ENCODE data around the gene STK4. TPM values are rescaled to one million over a fixed set of nuclear protein-coding genes. Genes with fewer than 3 reads are reported as not detected.

STK4 gene
- total RNA-seq, 1 experiment from 2014 or later: 52.7 TPM

- ChIA-PET CTCF (no interaction called here), POLR2A (ENCODE audit: low non-redundant PET) (no interaction called here)
- no peak for DNase-seq (ENCODE audit: low spot score)
- no peaks in the 10 kb centered on the region for H3K4me1 ChIP-seq (ENCODE audit: insufficient read depth, low read length, poor library complexity, severe bottlenecking)
- intact Hi-C loops (cut with micrococcal nuclease; ENCODE audit: unreplicated experiment): no loop called here
- no TSS peak for BruUV-seq (replicated peaks)
- no peak overlapping the region for H3K4me3 ChIP-seq (ENCODE audit: low read depth, low read length, poor library complexity, severe bottlenecking)
- TF ChIP-seq EZH2 (IDR thresholded peaks at IDR 0.05; ENCODE audit: borderline replicate concordance, low read depth, low read length, poor library complexity, severe bottlenecking) (no peak), CTCF (conservative IDR thresholded peaks at IDR 0.05; ENCODE audit: low read depth, low read length) (no peak)
- H3K27me3 ChIP-seq (replicated peaks; ENCODE audit: insufficient read depth, low read depth, low read length, poor library complexity): no peaks in the 10 kb centered on the region
- peaks cover 12% of the 10 kb centered on the region for H3K36me3 ChIP-seq (ENCODE audit: insufficient read depth, low read length, poor library complexity, severe bottlenecking)
- H3K9me3 ChIP-seq (ENCODE audit: low read depth, low read length, poor library complexity, severe bottlenecking): no peaks in the 10 kb centered on the region
- no peak overlapping the region for H3K27ac ChIP-seq (ENCODE audit: low read depth, low read length, poor library complexity, severe bottlenecking)
Observed at GRCh38 chr20:45008521-45009049, 42.3 kb downstream of the STK4 start.

GRCh38 chr20:45010399-45010828, 44.1 kb downstream of the STK4 start:
- DNase-seq (ENCODE audit: low spot score): no peak
- BruUV-seq (replicated peaks): no TSS peak
- Histone ChIP-seq H3K27me3 (replicated peaks; ENCODE audit: insufficient read depth, low read depth, low read length, poor library complexity) (no peaks in the 10 kb centered on the region), H3K9me3 (ENCODE audit: low read depth, low read length, poor library complexity, severe bottlenecking) (no peaks in the 10 kb centered on the region), H3K4me1 (ENCODE audit: insufficient read depth, low read length, poor library complexity, severe bottlenecking) (no peaks in the 10 kb centered on the region), H3K27ac (ENCODE audit: low read depth, low read length, poor library complexity, severe bottlenecking) (no peak overlapping the region), H3K4me3 (ENCODE audit: low read depth, low read length, poor library complexity, severe bottlenecking) (no peak overlapping the region), H3K36me3 (ENCODE audit: insufficient read depth, low read length, poor library complexity, severe bottlenecking) (peaks cover 12% of the 10 kb centered on the region)
- POLR2A ChIA-PET (ENCODE audit: low non-redundant PET): interaction anchor here (0.6 kb wide), 1 partner anchor 14 kb away, joined by 3 read pairs; no protein-coding TSS in a partner anchor
- TF ChIP-seq CTCF (conservative IDR thresholded peaks at IDR 0.05; ENCODE audit: low read depth, low read length) (no peak), EZH2 (IDR thresholded peaks at IDR 0.05; ENCODE audit: borderline replicate concordance, low read depth, low read length, poor library complexity, severe bottlenecking) (no peak)
- CTCF ChIA-PET: interaction anchor here (1.0 to 1.5 kb wide), 4 partner anchors 85 to 426 kb away, joined by 3 to 6 read pairs (median 4); no protein-coding TSS in a partner anchor
- intact Hi-C loops (cut with micrococcal nuclease; ENCODE audit: unreplicated experiment): loop anchor here (2.0 to 5.0 kb wide), 3 partner anchors 82 to 300 kb away; no protein-coding TSS in a partner anchor

DNA sequence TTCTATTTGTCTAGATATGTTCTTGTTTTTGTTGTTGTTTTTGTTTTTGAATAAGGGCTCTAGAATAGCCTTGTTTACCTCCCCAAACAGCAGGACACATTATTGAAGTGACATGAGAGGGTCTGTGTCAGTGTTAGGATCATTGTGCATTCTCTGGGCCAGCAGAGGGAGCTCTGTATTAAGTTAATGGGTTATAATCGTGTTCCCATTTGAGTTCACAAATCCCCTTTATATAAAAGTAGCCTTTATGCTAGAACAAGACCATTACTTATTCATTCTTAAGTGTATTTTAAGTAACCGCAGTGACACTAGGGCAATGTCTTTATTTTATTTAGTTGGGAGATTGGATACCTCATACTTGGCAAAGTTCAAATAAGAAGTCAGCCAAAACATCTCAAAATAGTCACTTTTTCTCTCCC, 44.8 kb downstream of the STK4 start:
- BruUV-seq (replicated peaks): no TSS peak
- peak; percentile 74 for DNase-seq (ENCODE audit: low spot score)
- Histone ChIP-seq H3K4me3 (ENCODE audit: low read depth, low read length, poor library complexity, severe bottlenecking) (no peak overlapping the region), H3K27me3 (replicated peaks; ENCODE audit: insufficient read depth, low read depth, low read length, poor library complexity) (no peaks in the 10 kb centered on the region), H3K9me3 (ENCODE audit: low read depth, low read length, poor library complexity, severe bottlenecking) (no peaks in the 10 kb centered on the region), H3K36me3 (ENCODE audit: insufficient read depth, low read length, poor library complexity, severe bottlenecking) (peaks cover 12% of the 10 kb centered on the region), H3K27ac (ENCODE audit: low read depth, low read length, poor library complexity, severe bottlenecking) (no peak overlapping the region), H3K4me1 (ENCODE audit: insufficient read depth, low read length, poor library complexity, severe bottlenecking) (no peaks in the 10 kb centered on the region)
- TF ChIP-seq CTCF (conservative IDR thresholded peaks at IDR 0.05; ENCODE audit: low read depth, low read length) (peak; percentile 89), EZH2 (IDR thresholded peaks at IDR 0.05; ENCODE audit: borderline replicate concordance, low read depth, low read length, poor library complexity, severe bottlenecking) (no peak)
- intact Hi-C loops (cut with micrococcal nuclease; ENCODE audit: unreplicated experiment): loop anchor here (2.0 to 5.0 kb wide), 3 partner anchors 81 to 300 kb away; no protein-coding TSS in a partner anchor
- CTCF ChIA-PET: interaction anchor here (0.5 to 1.5 kb wide), 8 partner anchors 18 to 426 kb away, joined by 3 to 8 read pairs (median 4); no protein-coding TSS in a partner anchor
- POLR2A ChIA-PET (ENCODE audit: low non-redundant PET): interaction anchor here (0.6 to 0.7 kb wide), 2 partner anchors 15 to 86 kb away, joined by 3 to 7 read pairs; no protein-coding TSS in a partner anchor
